ENCODE measurements around the gene CCBE1.

CCBE1 gene

GRCh38 chr18:59607471-59607870 lies 89.8 kb downstream of the CCBE1 start:
- H2BK15ac ChIP-seq (ENCODE audit: low read depth, poor library complexity, severe bottlenecking): no peak overlapping the region
- no peak overlapping the region for H3K4me3 ChIP-seq (ENCODE audit: insufficient read depth in 1 of 2, low read depth in 1 of 2, low read length in 2 of 2)
- WGBS: 93% methylated on average over 7 of the region's 7 CpGs
- no peak overlapping the region for H3K4ac ChIP-seq (ENCODE audit: low read depth in 1 of 2, low read length in 2 of 2)
- H3K27ac ChIP-seq (ENCODE audit: low read length, poor library complexity, severe bottlenecking): no peak overlapping the region
- no peak overlapping the region for H3K23ac ChIP-seq (ENCODE audit: low read length in 2 of 2)
- H2AFZ ChIP-seq (ENCODE audit: low read depth, low read length): no peak overlapping the region
- no peaks in the 10 kb centered on the region for H3K9me3 ChIP-seq (ENCODE audit: control insufficient read depth, low read length)
- no peaks in the 10 kb centered on the region for H3K79me1 ChIP-seq (replicated peaks; ENCODE audit: low read length, poor library complexity, severe bottlenecking)
- H3K14ac ChIP-seq (ENCODE audit: low read length in 2 of 2): no peak overlapping the region
- H4K8ac ChIP-seq (ENCODE audit: low read length): no peak overlapping the region
- H3K4me1 ChIP-seq (ENCODE audit: control insufficient read depth, insufficient read depth, low read depth, low read length): no peaks in the 10 kb centered on the region
- no peak overlapping the region for H2BK5ac ChIP-seq (ENCODE audit: low read depth, low read length, poor library complexity, severe bottlenecking)
- peaks cover 0 to 2% of the 10 kb centered on the region in 2 experiments for H3K36me3 ChIP-seq (ENCODE audit: control insufficient read depth in 1 of 2, insufficient read depth in 2 of 2, low read depth in 1 of 2, low read length in 2 of 2)
- no peak overlapping the region for H2BK12ac ChIP-seq (ENCODE audit: low read length in 2 of 2)
- no peak overlapping the region for H2BK120ac ChIP-seq (ENCODE audit: low read depth, low read length)
- no peak overlapping the region for H3K4me2 ChIP-seq (ENCODE audit: low read length, poor library complexity, severe bottlenecking)
- no peak overlapping the region for H3K9ac ChIP-seq (ENCODE audit: low read length)
- DNase-seq: no peak
- H4K91ac ChIP-seq (ENCODE audit: low read length): no peak overlapping the region
- H2AK5ac ChIP-seq (ENCODE audit: low read length, severe bottlenecking): no peak overlapping the region
- H3K18ac ChIP-seq (ENCODE audit: low read depth in 1 of 2, low read length in 2 of 2): no peak overlapping the region
- H3K27me3 ChIP-seq (ENCODE audit: control insufficient read depth in 1 of 2, insufficient read depth in 1 of 2, low read length in 2 of 2): peaks cover 0 to 4% of the 10 kb centered on the region in 2 experiments

- Histone ChIP-seq H2AK5ac (ENCODE audit: low read length, severe bottlenecking) (no peak overlapping the region), H3K36me3 (ENCODE audit: control insufficient read depth in 1 of 2, insufficient read depth in 2 of 2, low read depth in 1 of 2, low read length in 2 of 2) (peaks cover 0 to 2% of the 10 kb centered on the region in 2 experiments), H3K79me1 (replicated peaks; ENCODE audit: low read length, poor library complexity, severe bottlenecking) (no peaks in the 10 kb centered on the region), H3K27ac (ENCODE audit: low read length, poor library complexity, severe bottlenecking) (no peak overlapping the region), H3K14ac (ENCODE audit: low read length in 2 of 2) (no peak overlapping the region), H2AFZ (ENCODE audit: low read depth, low read length) (no peak overlapping the region), H2BK120ac (ENCODE audit: low read depth, low read length) (no peak overlapping the region), H3K9ac (ENCODE audit: low read length) (no peak overlapping the region), H4K91ac (ENCODE audit: low read length) (no peak overlapping the region), H3K18ac (ENCODE audit: low read depth in 1 of 2, low read length in 2 of 2) (no peak overlapping the region), H3K4me1 (ENCODE audit: control insufficient read depth, insufficient read depth, low read depth, low read length) (no peaks in the 10 kb centered on the region), H3K4ac (ENCODE audit: low read depth in 1 of 2, low read length in 2 of 2) (no peak overlapping the region), H3K23ac (ENCODE audit: low read length in 2 of 2) (no peak overlapping the region), H2BK15ac (ENCODE audit: low read depth, poor library complexity, severe bottlenecking) (no peak overlapping the region), H2BK5ac (ENCODE audit: low read depth, low read length, poor library complexity, severe bottlenecking) (no peak overlapping the region), H3K27me3 (ENCODE audit: control insufficient read depth in 1 of 2, insufficient read depth in 1 of 2, low read length in 2 of 2) (peaks cover 0 to 4% of the 10 kb centered on the region in 2 experiments), H4K8ac (ENCODE audit: low read length) (no peak overlapping the region), H2BK12ac (ENCODE audit: low read length in 2 of 2) (no peak overlapping the region), H3K4me2 (ENCODE audit: low read length, poor library complexity, severe bottlenecking) (no peak overlapping the region), H3K4me3 (ENCODE audit: insufficient read depth in 1 of 2, low read depth in 1 of 2, low read length in 2 of 2) (no peak overlapping the region), H3K9me3 (ENCODE audit: control insufficient read depth, low read length) (no peaks in the 10 kb centered on the region)
- no peak for DNase-seq
- WGBS: 79% methylated on average over 1 of the region's 1 CpG
These were observed 90.2 kb downstream of the CCBE1 start for GRCh38 chr18:59607078-59607379.

GRCh38 chr18:59606193-59607077 lies 90.8 kb downstream of the CCBE1 start:
- Histone ChIP-seq H3K4me1 (ENCODE audit: control insufficient read depth, insufficient read depth, low read depth, low read length) (no peaks in the 10 kb centered on the region), H3K27ac (ENCODE audit: low read length, poor library complexity, severe bottlenecking) (no peak overlapping the region), H3K79me1 (replicated peaks; ENCODE audit: low read length, poor library complexity, severe bottlenecking) (no peaks in the 10 kb centered on the region), H2BK15ac (ENCODE audit: low read depth, poor library complexity, severe bottlenecking) (no peak overlapping the region), H4K91ac (ENCODE audit: low read length) (no peak overlapping the region), H3K4me3 (ENCODE audit: insufficient read depth in 1 of 2, low read depth in 1 of 2, low read length in 2 of 2) (no peak overlapping the region), H2AFZ (ENCODE audit: low read depth, low read length) (no peak overlapping the region), H2BK5ac (ENCODE audit: low read depth, low read length, poor library complexity, severe bottlenecking) (no peak overlapping the region), H3K14ac (ENCODE audit: low read length in 2 of 2) (no peak overlapping the region), H3K4me2 (ENCODE audit: low read length, poor library complexity, severe bottlenecking) (no peak overlapping the region), H2AK5ac (ENCODE audit: low read length, severe bottlenecking) (no peak overlapping the region), H3K27me3 (ENCODE audit: control insufficient read depth in 1 of 2, insufficient read depth in 1 of 2, low read length in 2 of 2) (peaks cover 0 to 4% of the 10 kb centered on the region in 2 experiments), H2BK120ac (ENCODE audit: low read depth, low read length) (no peak overlapping the region), H4K8ac (ENCODE audit: low read length) (no peak overlapping the region), H2BK12ac (ENCODE audit: low read length in 2 of 2) (no peak overlapping the region), H3K18ac (ENCODE audit: low read depth in 1 of 2, low read length in 2 of 2) (no peak overlapping the region), H3K9ac (ENCODE audit: low read length) (no peak overlapping the region), H3K9me3 (ENCODE audit: control insufficient read depth, low read length) (no peaks in the 10 kb centered on the region), H3K36me3 (ENCODE audit: control insufficient read depth in 1 of 2, insufficient read depth in 2 of 2, low read depth in 1 of 2, low read length in 2 of 2) (peaks cover 0 to 2% of the 10 kb centered on the region in 2 experiments), H3K4ac (ENCODE audit: low read depth in 1 of 2, low read length in 2 of 2) (no peak overlapping the region), H3K23ac (ENCODE audit: low read length in 2 of 2) (no peak overlapping the region)
- 43% methylated on average over 11 of the region's 13 CpGs for WGBS
- DNase-seq: peak; percentile 66

DNA sequence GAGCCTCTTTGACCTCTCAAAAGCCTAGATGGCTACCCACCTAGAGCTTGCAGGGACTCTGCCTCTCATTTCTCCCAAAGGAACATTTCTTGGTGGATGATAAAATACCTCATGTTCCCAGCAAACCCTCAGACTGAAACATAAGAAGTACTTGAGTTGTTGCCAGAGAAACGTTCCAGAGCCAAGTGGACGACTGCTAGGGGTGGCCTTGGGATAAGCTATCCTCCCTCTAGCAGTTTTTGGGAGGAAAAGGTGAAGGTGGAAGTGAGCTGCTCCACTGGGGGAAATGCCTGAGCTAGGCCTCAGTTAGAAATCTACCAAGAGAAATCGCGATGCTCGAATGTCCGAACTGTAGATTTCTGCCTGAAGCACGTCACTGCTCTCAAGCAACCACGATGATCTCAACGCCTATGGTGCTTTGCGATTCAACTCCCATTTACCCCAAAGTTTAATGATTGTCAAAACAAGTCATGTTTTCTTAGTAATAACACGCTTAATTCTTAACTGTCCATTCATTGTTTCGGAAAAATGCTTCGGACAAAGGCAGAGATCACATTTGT lies 91.5 kb downstream of the CCBE1 start:
- Histone ChIP-seq H3K27ac (ENCODE audit: low read length, poor library complexity, severe bottlenecking) (no peak overlapping the region), H3K23ac (ENCODE audit: low read length in 2 of 2) (no peak overlapping the region), H3K27me3 (ENCODE audit: control insufficient read depth in 1 of 2, insufficient read depth in 1 of 2, low read length in 2 of 2) (peaks cover 0 to 3% of the 10 kb centered on the region in 2 experiments), H3K9ac (ENCODE audit: low read length) (no peak overlapping the region), H3K4me1 (ENCODE audit: control insufficient read depth, insufficient read depth, low read depth, low read length) (no peaks in the 10 kb centered on the region), H4K8ac (ENCODE audit: low read length) (no peak overlapping the region), H3K18ac (ENCODE audit: low read depth in 1 of 2, low read length in 2 of 2) (no peak overlapping the region), H2BK15ac (ENCODE audit: low read depth, poor library complexity, severe bottlenecking) (no peak overlapping the region), H4K91ac (ENCODE audit: low read length) (no peak overlapping the region), H3K79me1 (replicated peaks; ENCODE audit: low read length, poor library complexity, severe bottlenecking) (no peaks in the 10 kb centered on the region), H2BK5ac (ENCODE audit: low read depth, low read length, poor library complexity, severe bottlenecking) (no peak overlapping the region), H2BK120ac (ENCODE audit: low read depth, low read length) (no peak overlapping the region), H3K4ac (ENCODE audit: low read depth in 1 of 2, low read length in 2 of 2) (no peak overlapping the region), H2BK12ac (ENCODE audit: low read length in 2 of 2) (no peak overlapping the region), H2AFZ (ENCODE audit: low read depth, low read length) (no peak overlapping the region), H3K14ac (ENCODE audit: low read length in 2 of 2) (no peak overlapping the region), H2AK5ac (ENCODE audit: low read length, severe bottlenecking) (no peak overlapping the region), H3K4me2 (ENCODE audit: low read length, poor library complexity, severe bottlenecking) (no peak overlapping the region), H3K4me3 (ENCODE audit: insufficient read depth in 1 of 2, low read depth in 1 of 2, low read length in 2 of 2) (no peak overlapping the region), H3K9me3 (ENCODE audit: control insufficient read depth, low read length) (no peaks in the 10 kb centered on the region), H3K36me3 (ENCODE audit: control insufficient read depth in 1 of 2, insufficient read depth in 2 of 2, low read depth in 1 of 2, low read length in 2 of 2) (peaks cover 0 to 2% of the 10 kb centered on the region in 2 experiments)
- WGBS: 84% methylated on average over 13 of the region's 13 CpGs
- DNase-seq: no peak

Measured in mesenchymal stem cell (in vitro differentiated cells and primary cell).